ENCODE measurements around the gene ACTL10.
"Not testable (repeated sequence)": the region's sequence is repeated elsewhere in the genome, so short reads cannot be mapped to it uniquely, and the experiment has no call there.

ACTL10 gene

GRCh38 chr20:33693741-33694638 lies 27.2 kb downstream of the ACTL10 start:
- peak; percentile 74 for DNase-seq (ENCODE audit: low read depth, low spot score)

DNA sequence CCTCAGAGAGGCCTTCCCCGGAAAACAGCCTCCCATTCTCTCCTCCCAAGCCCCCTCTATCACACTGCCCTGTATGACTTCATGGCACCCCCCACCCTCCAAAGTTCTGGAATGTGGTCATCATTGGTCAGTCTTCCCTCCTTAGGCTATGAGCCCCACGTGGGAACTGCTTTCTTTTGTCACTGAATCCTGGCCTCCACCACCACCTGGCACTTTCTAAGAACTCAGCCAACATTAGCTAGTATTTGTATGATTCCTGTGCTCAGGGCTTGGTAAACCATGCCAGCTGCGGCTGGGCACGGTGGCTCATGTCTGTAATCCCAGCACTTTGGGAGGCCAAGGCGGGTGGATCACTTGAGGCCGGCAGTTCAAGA lies 27.9 kb downstream of the ACTL10 start:
- no peak for DNase-seq (ENCODE audit: low read depth, low spot score)

DNA sequence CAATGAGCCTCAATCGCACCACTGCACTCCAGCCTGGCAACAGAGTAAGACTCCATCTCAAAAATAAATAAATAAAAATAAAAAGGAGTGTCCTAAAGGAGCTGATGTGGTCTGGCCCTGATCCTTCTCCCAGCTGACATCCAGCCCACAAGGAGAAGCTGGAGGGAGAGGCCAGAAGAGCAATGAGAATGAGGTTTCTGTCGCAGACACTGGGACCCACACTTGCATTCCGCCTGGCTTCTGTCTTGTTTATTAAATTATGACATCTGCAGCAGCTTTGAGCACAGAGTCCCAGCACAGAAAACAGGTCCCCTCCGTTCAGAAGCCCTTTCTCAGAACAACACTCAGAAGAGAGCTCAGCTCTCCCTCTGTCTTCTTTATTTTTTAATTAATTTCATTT lies 29.7 kb downstream of the ACTL10 start:
- no peak for DNase-seq (ENCODE audit: low read depth, low spot score)

- DNase-seq (ENCODE audit: low read depth, low spot score) = peak; percentile 88
Measured at GRCh38 chr20:33697129-33697528, 30.4 kb downstream of the ACTL10 start.

- not testable (repeated sequence) for DNase-seq (ENCODE audit: low read depth, low spot score)
Measured at GRCh38 chr20:33698966-33699365, 32.2 kb downstream of the ACTL10 start.

DNA sequence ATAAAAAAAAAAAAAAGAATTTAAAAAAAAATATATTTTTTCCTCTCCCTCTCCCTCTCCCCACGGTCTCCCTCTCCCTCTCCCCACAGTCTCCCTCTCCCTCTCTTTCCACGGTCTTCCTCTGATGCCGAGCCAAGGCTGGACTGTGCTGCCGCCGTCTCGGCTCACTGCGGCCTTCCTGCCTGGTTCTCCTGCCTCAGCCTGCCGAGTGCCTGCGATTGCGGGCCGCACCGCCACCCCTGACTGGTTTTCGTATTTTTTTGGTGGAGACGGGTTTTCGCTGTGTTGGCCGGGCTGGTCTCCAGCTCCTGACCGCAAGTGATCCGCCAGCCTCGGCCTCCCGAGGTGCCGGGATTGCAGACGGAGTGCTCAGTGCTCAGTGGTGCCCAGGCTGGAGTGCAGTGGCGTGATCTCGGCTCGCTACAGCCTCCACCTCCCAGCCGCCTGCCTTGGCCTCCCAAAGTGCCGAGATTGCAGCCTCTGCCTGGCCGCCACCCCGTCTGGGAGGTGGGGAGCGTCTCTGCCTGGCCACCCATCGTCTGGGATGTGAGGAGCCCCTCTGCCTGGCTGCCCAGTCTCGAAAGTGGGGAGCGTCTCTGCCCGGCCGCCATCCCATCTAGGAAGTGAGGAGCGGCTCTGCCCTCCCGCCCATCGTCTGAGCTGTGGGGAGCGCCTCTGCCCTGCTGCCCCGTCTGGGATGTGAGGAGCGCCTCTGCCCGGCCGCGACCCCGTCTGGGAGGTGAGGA lies 34.1 kb downstream of the ACTL10 start:
- DNase-seq (ENCODE audit: low read depth, low spot score) = not testable (repeated sequence)

DNA sequence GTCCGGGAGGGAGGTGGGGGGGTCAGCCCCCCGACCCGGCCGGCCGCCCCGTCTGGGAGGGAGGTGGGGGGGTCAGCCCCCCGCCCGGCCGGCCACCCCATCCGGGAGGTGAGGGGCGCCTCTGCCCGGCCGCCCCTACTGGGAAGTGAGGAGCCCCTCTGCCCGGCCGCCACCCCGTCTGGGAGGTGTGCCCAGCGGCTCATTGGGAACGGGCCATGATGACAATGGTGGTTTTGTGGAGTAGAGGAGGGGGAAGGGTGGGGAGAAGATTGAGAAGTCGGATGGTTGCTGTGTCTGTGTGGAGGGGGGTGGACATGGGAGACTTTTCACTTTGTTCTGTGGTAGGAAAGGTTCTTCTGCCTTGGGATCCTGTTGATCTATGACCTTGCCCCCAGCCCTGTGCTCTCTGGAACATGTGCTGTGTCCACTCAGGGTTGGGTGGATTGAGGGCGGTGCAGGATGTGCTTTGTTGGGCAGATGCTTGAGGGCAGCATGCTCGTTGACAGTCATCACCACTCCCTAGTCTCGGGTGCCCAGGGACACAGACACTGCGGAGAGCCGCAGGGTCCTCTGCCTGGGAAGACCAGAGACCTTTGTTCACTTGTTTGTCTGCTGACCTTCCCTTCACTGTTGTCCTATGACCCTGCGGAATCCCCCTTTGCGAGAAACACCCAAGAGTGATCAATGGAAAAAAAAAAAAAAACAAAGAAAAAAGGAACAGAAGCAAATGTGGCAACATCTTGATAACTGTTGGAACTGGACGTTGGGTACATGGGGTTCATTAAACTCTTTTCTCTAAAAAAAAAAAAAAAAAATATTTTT lies 35.1 kb downstream of the ACTL10 start:
- DNase-seq (ENCODE audit: low read depth, low spot score) = no peak

- DNase-seq (ENCODE audit: low read depth, low spot score) = no peak
Measured at GRCh38 chr20:33702861-33703260, 36.1 kb downstream of the ACTL10 start.

- DNase-seq (ENCODE audit: low read depth, low spot score) = no peak
Measured at GRCh38 chr20:33703498-33704137, 36.9 kb downstream of the ACTL10 start.

- DNase-seq (ENCODE audit: low read depth, low spot score) = no peak
Measured at GRCh38 chr20:33704197-33704924, 37.6 kb downstream of the ACTL10 start.

GRCh38 chr20:33707668-33708067 lies 40.9 kb downstream of the ACTL10 start:
- no peak for DNase-seq (ENCODE audit: low read depth, low spot score)

GRCh38 chr20:33709398-33709797 lies 42.7 kb downstream of the ACTL10 start:
- DNase-seq (ENCODE audit: low read depth, low spot score) = no peak

GRCh38 chr20:33709905-33710541 lies 43.3 kb downstream of the ACTL10 start:
- no peak for DNase-seq (ENCODE audit: low read depth, low spot score)

DNA sequence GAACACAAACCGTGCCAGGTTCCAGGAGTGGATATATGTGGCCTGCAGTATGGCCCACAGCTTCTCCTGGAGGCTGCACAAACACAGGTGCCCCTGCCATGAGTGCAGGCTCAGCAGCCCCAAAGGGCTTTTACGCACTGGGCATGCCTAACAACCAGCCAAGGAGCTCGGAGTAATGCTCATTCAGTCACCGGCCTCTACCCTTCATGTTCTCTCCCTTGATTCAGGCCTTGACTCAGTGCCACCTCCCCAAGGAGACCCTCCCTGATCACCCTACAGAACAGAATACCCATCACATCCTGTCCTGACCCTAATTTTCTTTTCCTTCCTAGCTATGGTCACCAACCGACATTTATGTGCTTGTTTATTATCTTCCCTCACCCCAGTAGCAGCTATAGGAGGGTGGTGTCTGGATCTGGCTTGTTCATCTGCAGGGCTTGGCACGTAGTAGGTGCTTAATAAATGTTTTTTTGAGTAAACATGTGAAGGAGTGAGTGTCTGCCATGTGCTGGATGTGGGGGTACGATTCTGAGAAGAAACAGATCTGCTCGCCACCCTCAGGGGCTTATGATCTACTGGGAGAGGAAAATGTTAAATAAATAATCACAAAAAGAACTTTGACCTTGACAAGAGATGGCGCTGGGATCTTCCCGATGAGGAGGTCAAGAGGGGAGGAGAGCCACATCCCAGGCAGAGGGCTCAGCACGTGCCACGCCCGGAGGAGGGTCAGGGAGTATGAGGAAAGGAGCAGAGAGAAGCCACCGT lies 44.1 kb downstream of the ACTL10 start:
- DNase-seq (ENCODE audit: low read depth, low spot score) = no peak

DNA sequence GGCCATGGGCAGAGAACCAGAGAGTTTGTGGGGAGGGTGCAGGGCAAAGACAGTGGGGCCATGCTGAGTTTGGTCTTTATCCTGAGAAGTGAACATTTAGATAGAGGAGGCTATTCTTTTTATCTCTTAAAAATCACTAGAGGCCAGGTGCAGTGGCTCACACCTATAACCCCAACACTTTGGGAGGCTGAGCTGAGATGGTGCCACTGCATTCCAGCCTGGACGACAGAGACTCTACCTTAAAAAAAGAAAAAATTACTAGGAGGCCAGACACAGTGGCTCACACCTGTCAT lies 44.6 kb downstream of the ACTL10 start:
- DNase-seq (ENCODE audit: low read depth, low spot score) = no peak

DNA sequence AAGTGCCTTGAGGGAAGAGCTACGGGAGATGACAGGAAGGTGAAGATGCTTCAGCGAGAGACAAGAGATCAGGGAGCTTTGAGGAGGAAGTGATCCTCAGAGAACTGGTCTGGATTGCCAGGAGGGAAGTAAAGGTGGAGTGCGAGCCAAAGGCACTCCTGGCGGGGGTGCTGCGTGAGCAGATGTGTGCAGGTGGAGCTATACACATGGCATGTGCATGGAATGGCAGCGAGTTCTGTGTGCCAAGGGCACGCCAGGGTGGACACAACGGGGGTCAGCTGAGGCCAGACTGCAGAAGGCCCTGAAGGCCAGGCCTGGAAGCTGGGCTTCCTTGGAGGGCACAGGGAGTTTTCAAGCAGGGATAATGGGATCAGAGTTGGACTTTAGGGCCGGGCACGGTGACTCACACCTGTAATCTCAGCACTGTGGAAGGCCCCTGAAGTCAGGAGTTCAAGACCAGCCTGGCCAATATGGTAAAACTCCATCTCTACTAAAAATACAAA lies 47.2 kb downstream of the ACTL10 start:
- DNase-seq (ENCODE audit: low read depth, low spot score) = no peak

DNA sequence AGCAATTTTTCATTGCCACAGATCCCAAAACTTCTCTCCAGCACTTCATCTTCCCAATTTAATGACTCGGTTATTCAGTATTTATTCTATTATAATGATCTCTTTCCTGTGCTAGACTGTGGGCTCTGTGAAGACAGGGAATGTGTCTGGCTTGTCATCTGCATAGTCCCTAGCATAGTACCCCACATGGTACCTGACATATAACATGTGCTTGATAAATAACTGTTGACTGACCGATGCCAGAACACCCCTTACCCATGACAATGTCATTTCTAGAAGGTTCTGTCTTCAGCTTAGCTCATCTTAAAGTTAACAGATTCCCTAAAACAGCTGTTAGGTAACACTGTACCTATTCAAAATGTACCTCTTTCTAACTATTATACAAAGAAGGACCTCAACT lies 49.8 kb downstream of the ACTL10 start:
- no peak for DNase-seq (ENCODE audit: low read depth, low spot score)

Measured in astrocyte of the hippocampus (primary cell).